Muscle of arm (tissue), 12 donors: ENCODE measurements around the gene RAB30. TPM values are rescaled to one million over a fixed set of nuclear protein-coding genes. Genes with fewer than 3 reads are reported as not detected.

Experiments
- DNase-seq: peaks from one replicate; pipeline ENCODE4 v3.0.0-alpha.2; 2013
- polyA plus RNA-seq, 12 donors: library from polyadenylated mRNA; unstranded; fragments of 120-200 nt; gene quantifications; one replicate each; pipeline ENCODE4 v1.2.1, GENCODE V29; 2013; ENCODE audit not compliant: insufficient read length in 12 of 12

The RAB30 gene
- polyA plus RNA-seq, 12 donors: 12.8 to 21.0 (median 16.1) TPM; not detected in 1

DNA sequence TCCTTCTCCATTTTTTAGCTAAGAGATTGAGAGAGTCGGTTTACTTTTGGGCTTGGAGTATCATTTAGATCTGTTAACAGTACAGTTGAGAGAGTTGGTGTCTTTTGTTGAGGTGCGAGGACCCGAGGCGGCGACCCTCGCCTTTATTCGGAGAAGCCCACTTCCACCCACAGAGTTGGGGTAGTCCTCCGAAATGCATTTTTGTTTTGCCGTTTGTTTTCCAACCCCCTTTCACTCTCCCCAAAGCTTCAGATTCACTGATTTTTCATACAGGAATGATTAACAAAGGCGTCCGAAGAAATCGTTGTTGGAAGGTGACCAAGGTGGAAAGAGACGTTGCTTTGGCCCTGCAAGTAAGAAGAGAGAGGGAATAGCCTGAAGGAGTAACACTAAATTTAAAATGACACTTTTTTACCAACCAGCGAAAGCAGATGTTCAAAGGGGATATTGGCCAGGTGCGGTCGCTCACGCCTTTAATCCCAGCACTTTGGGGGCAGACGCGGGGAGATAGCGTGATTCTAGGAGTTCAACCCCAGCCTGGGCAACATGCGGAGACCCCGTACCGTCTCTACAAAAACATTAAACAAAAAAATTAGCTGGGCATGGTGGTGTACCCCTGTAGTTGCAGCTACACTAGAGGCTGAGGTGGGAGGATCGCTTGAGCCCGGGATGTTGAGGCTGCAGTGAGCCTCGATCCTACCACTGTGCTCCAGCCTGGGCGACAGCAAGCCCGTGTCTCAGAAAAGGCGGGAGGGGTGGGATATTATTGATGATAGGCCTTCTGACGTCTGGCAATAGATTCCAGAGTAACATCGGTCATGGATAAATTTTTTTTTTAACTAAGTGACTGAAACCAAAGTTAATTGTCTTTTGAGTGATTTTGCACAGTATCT lies 899 bp upstream of the RAB30 start:
- DNase-seq: no peak

DNA sequence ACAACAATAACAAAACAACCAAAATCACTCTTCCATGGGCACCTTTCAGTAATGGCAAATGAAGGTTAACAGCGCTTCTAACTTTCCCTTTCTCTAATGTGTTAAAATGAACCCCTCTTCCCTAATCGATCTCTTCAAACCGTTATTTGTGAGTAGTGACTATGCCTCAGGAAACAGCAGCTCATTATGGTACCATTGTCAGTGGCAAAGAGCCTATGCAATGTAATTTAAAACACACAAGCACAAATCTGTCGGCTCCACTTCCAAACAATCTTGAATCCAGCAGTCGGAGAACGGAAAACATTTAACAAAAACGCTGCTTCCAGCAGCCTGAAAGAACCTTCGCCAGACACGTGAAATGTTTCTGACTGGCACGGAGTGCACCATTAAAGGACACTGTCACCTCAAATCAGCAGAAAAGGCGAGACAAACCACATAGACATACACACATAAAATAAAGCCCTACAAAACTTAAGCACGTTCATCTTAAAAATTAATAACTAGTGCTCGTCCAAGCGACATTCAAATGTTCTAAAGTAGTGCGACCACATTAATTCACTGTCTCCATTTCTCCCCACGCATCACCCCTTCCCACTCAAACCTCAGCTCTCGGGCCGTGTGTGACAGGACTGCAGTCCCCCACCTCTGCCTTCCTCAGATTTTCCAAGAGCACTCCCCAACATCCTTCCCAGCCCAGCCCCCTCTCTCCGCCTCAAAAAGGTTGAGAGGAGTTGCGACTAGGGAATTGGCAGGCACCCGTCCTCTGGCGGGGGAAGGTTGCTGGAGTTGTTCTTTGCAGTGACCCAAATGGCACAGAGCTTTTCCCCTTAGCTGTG lies 748 bp downstream of the RAB30 start:
- peak; percentile 70 for DNase-seq

DNA sequence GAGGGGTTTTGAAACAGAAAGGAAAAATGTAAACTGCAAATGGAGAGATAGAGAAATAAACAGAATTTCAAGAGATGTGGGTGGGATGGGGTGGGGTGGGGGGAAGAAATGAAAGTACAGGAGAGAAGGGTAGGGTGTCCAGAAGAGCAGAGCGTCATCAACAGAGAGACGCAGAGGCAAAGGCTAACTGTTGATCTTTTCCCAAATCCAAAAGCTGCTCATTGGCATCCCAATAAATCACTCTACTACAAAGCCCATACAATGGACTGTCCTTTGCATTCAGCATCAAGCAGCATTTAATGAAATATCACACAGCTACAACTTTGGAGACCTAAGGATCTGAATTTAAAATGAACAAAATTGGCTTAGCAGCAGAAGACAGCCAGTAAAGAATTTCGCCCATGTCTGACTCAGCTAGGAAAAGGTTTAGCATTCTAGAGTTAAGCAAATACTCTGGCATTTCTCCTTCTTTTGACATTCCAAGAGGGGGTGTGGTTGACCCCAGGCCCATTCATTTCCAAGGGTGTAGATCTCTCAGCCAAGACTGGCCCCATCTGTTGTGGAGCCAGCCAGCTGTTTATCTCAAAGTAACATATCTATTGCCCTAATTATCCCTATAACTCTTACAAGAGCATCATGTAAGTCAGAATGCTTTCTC lies 1.5 kb downstream of the RAB30 start:
- peak; percentile 34 for DNase-seq

DNA sequence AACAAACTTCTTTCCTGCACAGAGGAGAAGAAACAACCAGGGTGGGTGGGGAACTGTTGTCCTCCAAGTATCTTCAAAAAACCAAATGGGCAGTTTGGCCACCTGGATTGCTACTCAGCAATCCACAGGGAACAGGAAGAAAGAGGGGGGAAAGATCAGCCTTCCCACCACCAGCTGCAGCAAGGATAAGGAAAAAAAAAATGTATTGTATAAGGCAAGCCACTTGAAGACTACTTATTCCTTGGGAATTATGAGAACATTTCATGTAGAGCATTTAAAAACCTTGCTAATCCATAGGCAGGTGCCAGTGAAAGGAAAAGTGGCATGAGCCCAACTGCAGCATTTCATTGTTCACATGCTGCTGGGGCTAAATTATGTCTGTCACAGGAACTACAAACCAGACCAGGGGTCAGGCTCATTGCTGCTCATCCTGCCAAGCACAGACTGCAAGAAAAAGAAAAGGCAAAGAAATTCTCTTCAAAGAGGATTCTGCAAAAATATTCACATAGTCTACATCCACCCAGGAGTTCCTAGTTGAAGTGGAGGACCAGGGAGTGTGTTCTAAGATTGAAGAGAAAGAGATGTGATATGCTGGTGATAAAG lies 2.2 kb downstream of the RAB30 start:
- DNase-seq: no peak

DNA sequence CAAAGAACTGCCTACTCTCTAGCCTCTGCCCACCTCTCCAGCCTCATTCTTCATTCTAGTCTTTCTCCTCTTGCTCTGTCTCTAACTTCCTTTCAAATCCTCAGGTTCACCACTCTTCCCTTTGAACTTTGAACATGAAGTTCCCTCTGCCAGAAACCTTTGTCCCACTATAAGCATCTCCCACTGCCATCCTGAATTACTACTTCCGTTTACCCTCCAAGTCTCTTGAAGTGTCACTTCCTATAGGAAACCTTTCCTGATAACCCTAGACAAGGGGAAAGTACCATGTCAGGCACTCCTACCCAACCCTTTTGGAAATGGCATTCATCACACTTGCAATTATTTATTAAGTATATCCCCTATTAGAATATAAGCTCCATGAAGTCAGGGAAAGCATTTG lies 3.1 kb downstream of the RAB30 start:
- DNase-seq: no peak

DNA sequence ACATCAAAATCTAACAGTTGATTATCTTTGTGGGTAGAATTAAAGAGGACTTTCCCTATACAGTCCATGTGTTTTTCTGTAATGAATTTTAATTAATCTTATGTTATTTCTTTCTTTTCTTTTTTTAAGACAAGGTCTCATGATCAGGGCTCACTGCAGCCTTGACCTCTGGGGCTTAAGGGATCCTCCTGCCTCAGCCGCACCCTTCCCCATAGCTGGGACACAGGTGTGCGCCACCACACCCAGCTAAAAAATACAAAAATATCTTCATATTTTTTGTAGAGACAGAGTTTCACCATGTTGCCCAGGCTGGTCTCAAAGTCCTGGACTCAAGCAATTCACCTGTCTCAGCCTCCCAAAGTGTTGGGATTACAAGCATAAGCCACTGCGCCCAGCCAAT lies 7.7 kb downstream of the RAB30 start:
- no peak for DNase-seq

DNA sequence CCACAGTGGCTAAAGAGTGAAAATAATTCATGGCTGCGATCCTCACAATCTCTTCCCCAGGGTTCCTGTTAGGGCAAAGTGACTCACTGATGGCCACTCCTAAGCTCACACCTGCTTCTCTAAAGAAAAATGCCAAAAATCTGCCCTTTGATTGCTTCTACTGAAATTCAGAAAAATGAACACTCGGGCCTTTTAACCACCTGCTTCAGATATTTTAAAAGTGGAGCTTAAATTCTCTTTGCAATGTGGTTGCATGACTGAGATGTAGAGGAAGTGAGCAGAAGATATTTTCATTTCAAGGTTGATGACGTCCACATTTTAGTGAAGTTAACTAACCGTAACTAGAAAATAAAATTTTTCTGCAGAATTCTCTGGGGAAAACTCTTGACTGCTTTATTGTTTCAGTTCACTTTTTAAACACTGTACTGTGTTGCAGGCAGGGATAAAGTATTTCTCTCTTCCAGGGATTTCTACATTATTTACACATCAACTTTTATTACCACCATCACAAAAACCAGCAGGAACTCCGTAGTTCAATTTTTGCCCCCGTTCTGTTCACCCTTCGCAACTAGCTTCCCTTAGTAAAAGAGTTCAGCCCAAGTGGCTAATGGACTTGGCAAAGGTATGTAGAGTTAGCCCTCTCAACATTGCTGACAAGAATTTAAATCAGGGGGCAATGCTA lies 8.5 kb downstream of the RAB30 start:
- DNase-seq: peak; percentile 31

DNA sequence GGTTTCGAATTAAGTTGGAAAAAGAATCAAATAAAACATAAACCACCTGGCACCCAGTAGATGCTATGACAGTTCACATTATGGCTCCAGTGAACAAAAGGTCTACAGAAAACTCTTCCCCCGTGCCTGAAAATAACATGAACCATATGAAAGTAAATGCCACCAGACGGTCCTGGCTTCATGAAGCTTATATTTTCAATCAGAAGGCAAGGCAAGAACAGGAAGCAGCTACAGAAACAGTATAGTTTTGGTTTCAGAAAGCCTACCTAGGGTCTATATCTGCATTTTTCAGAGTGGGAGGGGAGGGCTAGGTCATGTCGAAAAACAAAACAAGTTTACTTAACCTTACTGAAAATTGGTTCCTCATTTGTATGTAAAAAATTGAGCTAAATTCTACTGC lies 9.8 kb downstream of the RAB30 start:
- no peak for DNase-seq

DNA sequence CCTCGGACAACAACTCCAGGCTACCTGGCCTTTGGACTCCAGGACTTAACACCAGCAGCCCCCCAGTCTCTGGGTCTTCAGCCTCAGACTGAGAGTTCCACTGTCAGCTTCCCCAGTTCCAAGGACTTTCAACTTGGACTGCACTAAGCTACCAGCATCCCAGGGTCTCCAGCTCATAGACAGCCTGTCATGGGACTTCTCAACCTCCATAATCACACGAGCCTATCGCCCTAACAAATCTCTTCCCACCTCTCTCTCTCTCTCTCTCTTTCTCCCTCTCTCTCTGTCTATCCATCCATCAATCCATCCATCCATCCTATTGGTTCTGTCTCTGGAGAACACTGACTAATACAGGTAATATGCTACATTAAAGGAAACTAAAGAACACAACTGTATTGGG lies 10.7 kb downstream of the RAB30 start:
- no peak for DNase-seq

DNA sequence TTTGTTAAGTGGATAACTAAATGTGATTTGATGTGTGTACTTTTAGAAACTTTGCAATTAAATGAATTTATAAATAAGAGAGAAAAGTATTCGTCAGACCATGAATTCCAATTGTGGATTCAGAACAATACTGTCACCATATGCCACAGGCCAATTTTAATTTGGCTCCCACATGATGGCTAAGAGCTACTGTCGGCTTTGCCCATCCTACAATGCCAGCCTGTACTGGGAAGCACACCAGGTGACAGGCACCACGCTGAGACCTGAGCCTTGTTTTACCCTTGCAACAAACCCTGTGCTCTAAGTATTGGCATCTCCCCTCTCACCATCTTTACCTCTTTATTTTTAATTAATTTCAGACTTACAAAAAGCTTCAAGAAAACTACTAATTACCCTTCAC lies 14.0 kb downstream of the RAB30 start:
- DNase-seq: no peak

DNA sequence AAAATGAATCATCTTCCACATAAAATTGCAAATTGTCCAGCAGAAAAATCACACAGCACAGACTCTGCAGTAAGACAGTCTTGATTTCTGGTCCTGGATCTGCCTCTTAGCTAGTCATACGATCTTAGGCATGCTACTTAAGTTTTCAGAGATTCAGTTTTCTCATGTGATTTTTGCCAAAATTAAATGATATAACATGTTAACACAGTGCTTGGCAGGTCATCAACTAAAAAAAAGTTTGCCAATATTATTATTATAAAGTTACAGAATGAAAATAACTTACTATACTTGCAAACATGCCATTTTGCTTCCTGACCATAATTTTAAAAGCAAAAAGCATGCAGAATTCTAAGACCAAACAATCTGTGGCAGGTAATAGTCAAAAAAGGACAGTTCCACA lies 15.1 kb downstream of the RAB30 start:
- no peak for DNase-seq

DNA sequence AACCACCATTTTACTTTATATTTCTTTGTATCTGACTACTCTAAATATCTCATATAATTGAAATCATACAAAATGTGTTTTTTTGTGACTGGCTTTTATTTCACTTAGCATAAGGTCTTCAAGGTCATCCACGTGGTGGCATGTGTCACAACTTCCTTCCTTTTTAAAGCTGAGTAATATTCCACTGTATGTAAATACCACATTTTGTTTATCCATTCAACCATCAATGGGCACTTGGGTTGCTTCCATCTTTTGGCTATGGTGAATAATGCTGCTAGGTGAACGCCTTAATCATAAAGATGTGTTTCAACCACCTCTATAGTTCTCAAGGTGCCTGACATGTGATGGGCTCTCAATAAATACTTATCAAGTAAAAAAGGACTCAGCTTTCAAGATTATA lies 15.5 kb downstream of the RAB30 start:
- DNase-seq: no peak

DNA sequence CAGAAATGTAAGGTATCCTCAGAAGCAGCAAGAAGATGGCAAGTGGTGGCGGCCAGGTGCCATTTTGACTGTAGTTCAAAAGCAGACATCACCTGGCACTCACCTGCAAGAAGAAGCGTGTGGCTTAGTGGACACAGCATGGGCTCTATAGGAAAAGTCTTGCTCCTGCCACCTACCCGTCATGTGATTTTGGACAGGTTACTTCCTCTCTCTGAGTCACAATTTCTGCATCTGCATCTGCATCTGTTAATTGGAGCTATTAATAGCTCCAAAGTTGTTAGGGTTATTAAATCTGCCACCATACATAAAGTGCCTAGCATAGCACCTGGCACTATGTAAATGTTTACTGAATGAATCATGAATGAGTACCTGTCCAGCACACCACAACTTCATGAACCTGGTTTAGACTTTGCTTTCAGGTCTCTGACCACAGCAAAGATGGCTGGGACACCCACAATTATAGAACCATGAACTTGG lies 16.8 kb downstream of the RAB30 start:
- no peak for DNase-seq

DNA sequence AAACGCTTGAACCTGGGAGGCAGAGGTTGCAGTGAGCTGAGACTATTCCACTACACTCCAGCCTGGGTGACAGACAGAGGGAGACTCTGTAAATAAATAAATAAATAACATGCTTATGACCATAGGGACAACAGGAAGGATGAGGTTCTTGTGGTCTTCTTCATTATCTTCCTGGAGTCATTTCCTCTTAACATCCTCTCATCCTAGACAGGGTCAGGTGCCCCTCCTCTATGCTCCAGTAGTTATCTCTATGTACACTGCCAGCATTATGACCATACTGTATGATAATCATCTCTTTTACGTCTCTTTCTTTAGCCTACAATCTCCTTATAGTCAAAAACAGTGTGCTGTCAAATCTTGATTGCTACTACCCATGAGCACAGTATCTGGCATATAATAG lies 17.7 kb downstream of the RAB30 start:
- no peak for DNase-seq

DNA sequence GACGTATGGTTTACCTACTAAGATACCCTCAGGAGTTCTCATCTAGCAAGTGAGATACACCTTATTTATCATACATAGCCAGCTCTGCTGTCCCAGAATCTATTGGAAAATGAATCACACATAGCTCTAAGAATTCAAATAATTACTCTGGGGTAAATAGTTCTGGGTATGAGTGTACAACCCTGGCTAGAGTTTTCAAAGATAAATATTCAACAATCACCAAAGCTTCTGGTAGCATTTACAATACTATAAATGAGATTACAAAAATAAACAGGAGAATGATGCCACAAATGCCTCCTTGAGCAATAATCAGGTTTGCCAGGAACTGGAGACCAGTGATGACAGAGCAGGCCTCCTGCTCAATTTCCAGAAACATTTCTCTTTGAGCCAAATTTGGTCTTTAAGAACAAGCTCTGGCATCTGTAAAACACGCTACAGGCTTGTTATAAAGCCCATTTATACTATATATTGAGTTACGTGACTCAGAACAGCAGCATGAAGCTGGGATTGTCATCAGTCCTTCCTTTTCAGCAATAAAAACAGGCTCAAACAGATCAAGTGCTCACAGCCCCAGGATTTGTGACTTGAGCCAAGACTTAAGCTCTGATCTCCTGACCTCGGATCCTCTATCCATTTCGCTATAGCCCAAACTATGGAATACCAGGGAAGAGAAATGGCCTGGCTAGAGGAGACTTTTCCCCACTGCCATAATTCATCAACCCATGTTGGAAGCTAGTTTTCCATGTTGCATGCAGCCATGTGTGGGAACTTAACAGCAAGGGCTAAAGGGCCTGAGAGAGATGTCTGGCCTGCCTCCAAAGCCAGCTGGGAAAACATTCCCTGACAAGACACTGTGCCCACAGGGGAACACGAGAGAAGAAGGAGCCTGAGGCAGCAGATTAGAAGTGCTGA lies 19.7 kb downstream of the RAB30 start:
- DNase-seq: no peak

DNA sequence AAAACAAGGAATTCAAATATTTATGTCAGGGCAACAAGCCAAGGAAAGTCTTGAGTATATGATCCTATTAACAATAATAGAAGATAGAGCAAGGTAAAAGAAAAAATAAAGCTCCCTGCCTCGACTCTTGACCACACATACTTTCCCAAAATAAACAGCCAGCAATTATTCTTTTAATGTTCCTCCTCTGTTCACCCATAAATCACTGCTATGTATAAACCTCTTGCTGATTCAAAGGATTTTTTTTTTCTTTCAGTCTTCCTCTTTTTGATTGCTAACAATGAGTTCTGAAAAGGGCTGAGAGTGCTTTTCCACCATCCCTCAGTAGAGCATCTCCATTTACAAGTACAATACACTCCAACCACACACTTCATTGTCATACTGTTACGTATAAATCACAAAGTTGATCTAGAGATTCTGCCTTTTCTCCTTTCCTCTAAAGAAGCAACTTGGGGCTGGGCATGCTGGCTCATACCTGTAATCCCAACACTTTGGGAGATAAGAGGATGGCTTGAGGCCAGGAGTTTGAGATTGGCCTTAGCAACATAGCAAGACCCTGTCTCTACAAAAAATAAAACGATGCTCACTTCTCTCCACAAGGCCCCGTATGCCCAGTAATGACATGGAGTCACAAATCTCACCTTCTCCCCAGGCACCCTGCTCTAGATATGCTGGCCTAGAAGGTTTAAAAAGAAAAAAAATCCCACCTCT lies 24.0 kb downstream of the RAB30 start:
- DNase-seq: no peak

DNA sequence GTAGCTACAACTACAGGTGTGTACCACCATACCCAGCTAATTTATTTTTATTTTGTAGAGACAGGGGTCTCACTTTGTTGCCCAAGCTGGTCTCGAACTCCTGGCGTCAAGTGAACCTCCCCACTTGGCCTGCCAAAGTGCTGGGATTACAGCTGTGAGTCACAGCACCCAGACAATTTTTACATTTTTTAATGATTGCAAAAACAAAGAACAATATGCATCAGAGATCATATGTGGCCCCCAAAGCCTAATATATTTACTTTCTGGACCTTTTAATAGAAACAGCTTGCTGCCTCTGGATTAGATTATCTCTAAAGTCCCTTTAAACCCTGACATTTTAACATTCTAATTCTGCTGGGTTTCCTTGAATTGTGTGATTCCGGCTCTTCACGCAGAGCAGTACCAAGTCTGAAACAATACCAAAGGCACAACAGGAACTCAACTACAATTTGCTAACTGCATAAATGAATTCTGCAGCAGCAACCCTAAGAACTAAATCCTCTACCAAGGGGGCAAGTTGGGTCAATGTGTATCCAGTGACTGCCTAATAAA lies 25.0 kb downstream of the RAB30 start:
- DNase-seq: no peak

DNA sequence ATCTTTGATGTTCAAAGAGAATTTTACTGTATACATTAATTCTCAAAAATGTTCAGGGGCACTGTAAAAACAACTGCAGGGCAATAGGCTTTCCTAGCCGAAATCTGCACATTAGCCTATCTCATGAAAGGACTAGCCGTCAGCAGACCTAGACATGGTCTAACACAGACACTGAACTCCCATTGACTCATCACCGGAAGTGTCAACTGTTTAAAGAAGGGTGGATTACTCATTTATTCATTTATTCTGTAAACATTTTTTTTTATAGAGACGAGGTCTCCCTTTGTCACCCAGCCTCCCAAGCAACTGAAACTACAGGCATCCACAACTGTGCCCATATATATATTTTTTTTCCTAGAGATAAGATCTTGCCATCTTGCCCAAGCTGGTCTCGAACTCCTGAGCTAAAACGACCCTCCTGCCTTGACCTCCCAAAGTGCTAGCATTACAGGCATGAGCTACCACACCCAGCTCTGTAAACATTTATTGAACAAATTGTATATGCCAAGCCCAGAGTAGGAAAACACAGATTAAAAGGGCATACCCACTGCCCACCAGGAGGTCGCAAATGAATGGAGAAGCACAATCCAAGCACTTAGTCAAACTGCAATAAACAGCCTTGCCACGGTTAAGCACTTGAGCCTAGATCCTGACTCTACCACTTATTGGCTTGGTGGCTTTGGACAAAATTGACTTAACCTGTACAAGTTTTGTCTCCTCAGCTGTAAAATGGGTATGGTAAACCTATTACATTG lies 26.6 kb downstream of the RAB30 start:
- no peak for DNase-seq
